Mesodermal cell (in vitro differentiated cells): ENCODE data around the gene ZNF253.
"Not testable (repeated sequence)": the region's sequence is repeated elsewhere in the genome, so short reads cannot be mapped to it uniquely, and the experiment has no call there.

Experiments
- H3K27ac ChIP-seq: 2 replicates; pipeline ENCODE4 v1.7.0; 2013; ENCODE audit warnings: mild to moderate bottlenecking, low read depth, low read length, moderate library complexity; ENCODE audit not compliant: severe bottlenecking
- H3K36me3 ChIP-seq: 2 replicates; pipeline ENCODE4 v1.7.1; 2013; ENCODE audit warnings: mild to moderate bottlenecking, low read length, moderate library complexity; ENCODE audit not compliant: control insufficient read depth, insufficient read depth
- H3K4me1 ChIP-seq: one replicate; pipeline ENCODE4 v1.7.1; 2013; ENCODE audit warnings: mild to moderate bottlenecking, low read length; ENCODE audit not compliant: insufficient read depth, control insufficient read depth, poor library complexity, severe bottlenecking
- H3K4me3 ChIP-seq: 2 replicates; pipeline ENCODE4 v1.7.0; 2013; ENCODE audit warnings: low read length, control low read depth, mild to moderate bottlenecking; ENCODE audit not compliant: insufficient read depth, poor library complexity, severe bottlenecking; ENCODE audit errors: extremely low read depth
- H3K9me3 ChIP-seq: 2 replicates; pipeline ENCODE4 v1.7.1; 2013; ENCODE audit warnings: mild to moderate bottlenecking, low read length, moderate library complexity; ENCODE audit not compliant: control insufficient read depth
- WGBS, 2 experiments: methylation state at CpG; one replicate each; pipeline ENCODE4 v1.1.5; 2013; ENCODE audit warnings: missing lambda C conversion rate in 2 of 2; ENCODE audit not compliant: insufficient coverage in 2 of 2; 5-methylcytosine and 5-hydroxymethylcytosine counted together

The ZNF253 gene

GRCh38 chr19:19892055-19892941, 26.6 kb downstream of the ZNF253 start:
- not testable (repeated sequence) for H3K27ac ChIP-seq, H3K4me3 ChIP-seq, H3K4me1 ChIP-seq
- Histone ChIP-seq H3K9me3 (peaks cover 52% of the 10 kb centered on the region), H3K36me3 (peaks cover 55% of the 10 kb centered on the region)
- WGBS, 2 experiments: no CpG with 5 or more reads among the region's 3 CpGs

GRCh38 chr19:19900139-19900728, 34.6 kb downstream of the ZNF253 start:
- WGBS, 2 experiments: 23 to 25% methylated on average over 5 to 6 of the region's 9 CpGs
- peaks cover 34% of the 10 kb centered on the region for H3K9me3 ChIP-seq

GRCh38 chr19:19900729-19901444, 35.2 kb downstream of the ZNF253 start, which contains the start of gene ZNF93:
TSS of gene ZNF93 (plus strand) at chr19:19900946. CDS start at chr19:19901089, 143 bp downstream.
- H3K27ac ChIP-seq: peak within 1 kb of the TSS; percentile 99
- peak within 1 kb of the TSS; percentile 75 for H3K4me3 ChIP-seq
- 5 to 7% methylated on average over 24 to 29 of the region's 35 CpGs for WGBS, 2 experiments
- no peaks in the 10 kb centered on the region for H3K4me1 ChIP-seq
- H3K9me3 ChIP-seq: peaks cover 28% of the 10 kb centered on the region
- H3K36me3 ChIP-seq: peaks cover 36% of the 10 kb centered on the region

More at GRCh38 chr19:19900139-19900728, 34.6 kb downstream of the ZNF253 start:
- peak overlapping the region; percentile 99 for H3K27ac ChIP-seq
- H3K4me3 ChIP-seq: peak overlapping the region; percentile 75
- peaks cover 31% of the 10 kb centered on the region for H3K36me3 ChIP-seq
- no peaks in the 10 kb centered on the region for H3K4me1 ChIP-seq

GRCh38 chr19:19907551-19907950, 41.9 kb downstream of the ZNF253 start:
- Histone ChIP-seq H3K9me3 (peaks cover 20% of the 10 kb centered on the region), H3K36me3 (peaks cover 84% of the 10 kb centered on the region)
- 100% methylated on average over 1 to 3 of the region's 3 CpGs for WGBS, 2 experiments
- H3K27ac ChIP-seq, H3K4me1 ChIP-seq, H3K4me3 ChIP-seq: not testable (repeated sequence)

GRCh38 chr19:19909654-19910053, 44.0 kb downstream of the ZNF253 start:
- 100% methylated on average over 1 of the region's 2 CpGs; no CpG with 5 or more reads in 1 of the 2 experiments for WGBS, 2 experiments
- Histone ChIP-seq H3K4me3 (no peak overlapping the region), H3K9me3 (peaks cover 14% of the 10 kb centered on the region), H3K4me1 (no peaks in the 10 kb centered on the region), H3K27ac (no peak overlapping the region), H3K36me3 (peaks cover 84% of the 10 kb centered on the region)

GRCh38 chr19:19911150-19911549, 45.5 kb downstream of the ZNF253 start:
- Histone ChIP-seq H3K27ac (no peak overlapping the region), H3K4me3 (no peak overlapping the region), H3K4me1 (no peaks in the 10 kb centered on the region), H3K9me3 (peaks cover 14% of the 10 kb centered on the region), H3K36me3 (peaks cover 84% of the 10 kb centered on the region)
- no CpG with 5 or more reads among the region's 1 CpG for WGBS, 2 experiments

GRCh38 chr19:19914596-19914995, 48.9 kb downstream of the ZNF253 start:
- peaks cover 14% of the 10 kb centered on the region for H3K9me3 ChIP-seq
- no peaks in the 10 kb centered on the region for H3K4me1 ChIP-seq
- H3K27ac ChIP-seq: no peak overlapping the region
- no peak overlapping the region for H3K4me3 ChIP-seq
- peaks cover 73% of the 10 kb centered on the region for H3K36me3 ChIP-seq
- 88% methylated on average over 1 of the region's 3 CpGs; no CpG with 5 or more reads in 1 of the 2 experiments for WGBS, 2 experiments

GRCh38 chr19:19930417-19930816, 64.7 kb downstream of the ZNF253 start:
- 92 to 95% methylated on average over 6 of the region's 7 CpGs for WGBS, 2 experiments
- not testable (repeated sequence) for H3K4me3 ChIP-seq, H3K27ac ChIP-seq, H3K4me1 ChIP-seq
- Histone ChIP-seq H3K36me3 (peaks cover 73% of the 10 kb centered on the region), H3K9me3 (peaks cover 64% of the 10 kb centered on the region)

- not testable (repeated sequence) for H3K27ac ChIP-seq, H3K4me3 ChIP-seq, H3K4me1 ChIP-seq
- no CpG with 5 or more reads among the region's 3 CpGs for WGBS, 2 experiments
- Histone ChIP-seq H3K36me3 (peaks cover 51% of the 10 kb centered on the region), H3K9me3 (peaks cover 62% of the 10 kb centered on the region)
These were observed 68.0 kb downstream of the ZNF253 start for GRCh38 chr19:19933432-19934314.

GRCh38 chr19:19937403-19937802, 71.7 kb downstream of the ZNF253 start:
- H3K4me1 ChIP-seq: no peaks in the 10 kb centered on the region
- 100% methylated on average over 2 of the region's 2 CpGs; no CpG with 5 or more reads in 1 of the 2 experiments for WGBS, 2 experiments
- no peak overlapping the region for H3K27ac ChIP-seq
- H3K36me3 ChIP-seq: peaks cover 29% of the 10 kb centered on the region
- H3K9me3 ChIP-seq: peaks cover 53% of the 10 kb centered on the region
- H3K4me3 ChIP-seq: no peak overlapping the region
